Activated T-cell treated with anti-CD3 and anti-CD28 coated beads, Interleukin-2, amount 50 U/mL, for 24 hours (primary cell): ENCODE data around the gene LRMDA.
"Not testable (repeated sequence)": the region's sequence is repeated elsewhere in the genome, so short reads cannot be mapped to it uniquely, and the experiment has no call there.

Experiments used
- DNase-seq: peaks from one replicate; pipeline ENCODE4 v3.0.0-alpha.2; 2020
- H3K27ac Mint-ChIP-seq: 2 replicates; pipeline ENCODE4 v1.8.0; 2020; ENCODE audit warnings: mild to moderate bottlenecking, mixed read lengths
- H3K27me3 Mint-ChIP-seq: 2 replicates; pipeline ENCODE4 v1.8.0; 2020; ENCODE audit warnings: mixed read lengths
- H3K36me3 Mint-ChIP-seq: 2 replicates; pipeline ENCODE4 v1.8.0; 2020; ENCODE audit warnings: low read depth, mixed read lengths
- H3K4me1 Mint-ChIP-seq: 2 replicates; pipeline ENCODE4 v1.8.0; 2020; ENCODE audit warnings: low read depth, mixed read lengths
- H3K4me3 Mint-ChIP-seq: 2 replicates; pipeline ENCODE4 v1.8.0; 2020; ENCODE audit warnings: mild to moderate bottlenecking, moderate library complexity, mixed read lengths
- H3K9me3 Mint-ChIP-seq: 2 replicates; pipeline ENCODE4 v1.8.0; 2020; ENCODE audit warnings: mixed read lengths

The LRMDA gene

DNA sequence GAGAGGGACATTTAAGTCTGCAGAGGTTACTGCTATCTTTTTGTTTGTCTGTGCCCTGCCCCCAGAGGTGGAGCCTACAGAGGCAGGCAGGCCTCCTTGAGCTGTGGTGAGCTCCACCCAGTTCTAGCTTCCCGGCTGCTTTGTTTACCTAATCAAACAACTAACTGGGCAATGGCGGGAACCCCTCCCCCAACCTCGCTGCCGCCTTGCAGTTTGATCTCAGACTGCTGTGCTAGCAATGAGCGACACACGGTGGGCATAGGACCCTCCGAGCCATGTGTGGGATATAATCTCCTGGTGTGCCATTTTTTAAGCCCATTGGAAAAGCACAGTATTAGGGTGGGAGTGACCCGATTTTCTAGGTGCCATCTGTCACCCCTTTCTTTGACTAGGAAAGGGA lies 716.8 kb downstream of the LRMDA start:
- not testable (repeated sequence) for H3K36me3 Mint-ChIP-seq, H3K27ac Mint-ChIP-seq, H3K9me3 Mint-ChIP-seq, H3K27me3 Mint-ChIP-seq, H3K4me1 Mint-ChIP-seq, DNase-seq, H3K4me3 Mint-ChIP-seq

DNA sequence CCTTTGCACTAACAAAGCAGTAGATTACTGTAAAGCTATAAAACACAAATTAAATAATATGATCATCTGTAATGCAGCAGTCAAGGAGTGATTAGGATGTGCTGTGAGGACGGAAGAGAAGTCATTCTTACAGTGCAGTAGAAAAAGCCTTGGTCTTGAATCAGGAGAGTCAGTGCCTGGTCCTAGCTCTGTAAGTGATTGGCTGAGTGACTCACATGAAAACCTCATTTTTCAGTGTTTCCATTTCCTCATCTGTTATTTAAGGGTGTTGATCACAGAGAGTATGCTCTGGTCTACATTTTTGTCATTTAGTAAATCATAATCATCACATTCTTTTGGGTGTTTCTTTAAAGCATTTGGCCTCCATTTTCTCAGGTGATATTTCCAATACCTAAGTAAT lies 717.8 kb downstream of the LRMDA start:
- Mint-ChIP-seq H3K36me3 (no peaks in the 10 kb centered on the region), H3K27ac (no peak overlapping the region), H3K9me3 (peaks cover 11% of the 10 kb centered on the region), H3K4me1 (no peaks in the 10 kb centered on the region), H3K4me3 (no peak overlapping the region), H3K27me3 (no peaks in the 10 kb centered on the region)
- no peak for DNase-seq

DNA sequence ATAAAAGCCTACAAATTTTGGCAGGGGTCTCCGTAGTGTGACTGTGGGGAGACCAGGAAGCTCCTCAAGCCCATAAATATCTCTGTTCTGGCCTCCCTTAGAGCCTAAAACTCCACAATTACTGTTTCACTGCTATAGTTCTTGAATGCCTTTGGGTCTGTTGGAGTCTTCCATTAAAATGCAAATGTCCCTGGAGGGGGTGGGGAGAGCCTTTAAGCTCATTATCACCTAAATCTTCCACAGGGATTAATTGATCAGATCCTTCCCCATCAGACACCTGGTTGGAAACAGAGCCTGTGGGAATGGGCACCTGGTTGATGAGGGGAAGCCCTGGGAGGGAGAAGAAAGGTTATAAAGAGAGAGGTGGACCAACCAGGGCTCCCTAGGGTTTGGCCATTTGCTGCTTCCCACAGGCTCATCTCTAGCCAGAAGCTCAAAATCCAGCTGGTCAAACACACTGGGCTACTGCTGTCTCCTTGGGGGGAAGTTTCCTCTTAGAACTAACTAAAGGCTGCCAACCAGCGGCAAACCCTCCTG lies 718.2 kb downstream of the LRMDA start:
- DNase-seq = no peak
- Mint-ChIP-seq H3K4me1 (no peaks in the 10 kb centered on the region), H3K36me3 (no peaks in the 10 kb centered on the region)

DNA sequence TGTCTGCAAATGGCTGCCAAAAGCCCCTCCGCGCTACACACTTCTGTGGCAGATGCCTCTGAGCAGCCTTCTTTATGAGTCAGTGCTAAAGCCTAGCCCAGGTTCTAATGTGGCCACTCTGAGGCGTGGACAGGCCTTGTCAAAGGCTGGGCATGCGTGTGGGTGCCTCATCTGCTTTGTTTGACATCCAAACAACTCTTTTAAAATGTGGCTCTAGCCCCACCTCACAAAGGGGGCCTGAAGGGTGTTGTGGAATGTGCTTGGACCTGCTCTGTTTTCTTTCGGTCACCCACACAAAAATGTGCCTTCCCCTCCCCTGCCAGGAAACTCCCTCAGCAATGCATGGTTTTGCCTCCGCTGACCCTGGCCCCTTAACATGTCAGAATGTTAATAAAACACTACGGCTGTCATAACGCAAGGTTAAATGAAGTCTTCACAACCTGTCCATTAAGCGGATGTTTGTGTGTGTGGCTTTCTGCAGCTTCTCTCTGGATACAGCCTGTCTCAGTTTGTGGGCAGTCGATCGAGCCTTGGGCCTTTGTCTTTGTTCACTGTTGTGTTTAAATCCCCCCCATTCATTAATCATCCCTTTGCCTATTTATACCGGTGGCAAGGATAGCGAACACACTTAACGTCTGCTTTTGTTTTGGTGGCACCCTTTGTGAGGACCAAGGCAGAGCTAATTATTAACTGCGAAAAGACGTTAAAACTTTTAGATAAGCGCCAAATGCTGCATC lies 718.9 kb downstream of the LRMDA start:
- peaks cover 11% of the 10 kb centered on the region for H3K9me3 Mint-ChIP-seq
- no peaks in the 10 kb centered on the region for H3K4me1 Mint-ChIP-seq
- no peaks in the 10 kb centered on the region for H3K36me3 Mint-ChIP-seq
- peaks cover 4% of the 10 kb centered on the region for H3K27me3 Mint-ChIP-seq
- H3K4me3 Mint-ChIP-seq = no peak overlapping the region
- DNase-seq = no peak
- H3K27ac Mint-ChIP-seq = no peak overlapping the region

More for the DNA sequence above, 718.2 kb downstream of the LRMDA start:
- no peak overlapping the region for H3K4me3 Mint-ChIP-seq
- no peak overlapping the region for H3K27ac Mint-ChIP-seq
- peaks cover 2% of the 10 kb centered on the region for H3K27me3 Mint-ChIP-seq
- peaks cover 11% of the 10 kb centered on the region for H3K9me3 Mint-ChIP-seq

DNA sequence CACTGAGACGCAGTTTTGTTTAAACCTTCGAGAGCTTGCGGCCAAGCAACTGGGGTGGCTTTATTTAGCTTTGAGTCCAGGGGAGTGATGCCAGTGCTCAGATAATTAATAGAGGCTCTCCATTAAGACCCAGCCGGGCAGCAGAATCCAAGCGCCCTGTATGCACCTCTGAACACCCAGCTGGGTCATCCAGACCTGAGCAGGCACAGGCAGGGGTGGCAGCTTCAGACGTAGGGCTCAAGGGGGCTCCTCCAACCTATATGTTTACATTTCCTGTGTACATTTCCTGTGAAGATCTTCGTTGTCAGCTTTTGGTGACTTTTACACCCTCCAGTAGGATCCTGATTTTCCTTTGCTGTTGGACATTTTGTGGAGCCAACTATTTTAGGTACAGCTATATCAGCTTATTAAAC lies 719.5 kb downstream of the LRMDA start:
- peaks cover 11% of the 10 kb centered on the region for H3K9me3 Mint-ChIP-seq
- H3K27me3 Mint-ChIP-seq = peaks cover 4% of the 10 kb centered on the region
- no peaks in the 10 kb centered on the region for H3K36me3 Mint-ChIP-seq
- no peak for DNase-seq
- no peak overlapping the region for H3K4me3 Mint-ChIP-seq
- H3K27ac Mint-ChIP-seq = no peak overlapping the region
- no peaks in the 10 kb centered on the region for H3K4me1 Mint-ChIP-seq

DNA sequence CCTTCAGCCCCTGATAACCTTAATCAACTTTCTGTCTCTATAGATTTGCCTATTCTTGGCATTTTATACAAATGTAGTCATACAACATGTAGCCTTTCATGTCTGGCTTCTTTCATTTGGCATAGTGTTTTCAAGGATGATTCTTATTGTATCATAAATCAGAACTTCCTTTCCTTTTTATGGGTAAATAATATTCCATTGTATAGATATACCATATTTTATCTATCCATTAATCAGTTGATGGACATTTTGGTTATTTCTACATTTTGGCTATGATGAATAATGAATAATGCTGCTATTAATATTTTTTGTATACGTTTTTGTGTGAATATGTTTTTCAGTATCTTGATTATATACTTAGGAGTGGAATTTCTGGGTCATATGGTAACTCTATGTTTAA lies 720.8 kb downstream of the LRMDA start:
- Mint-ChIP-seq H3K36me3 (no peaks in the 10 kb centered on the region), H3K27me3 (peaks cover 4% of the 10 kb centered on the region), H3K27ac (no peak overlapping the region), H3K4me1 (no peaks in the 10 kb centered on the region), H3K9me3 (peaks cover 11% of the 10 kb centered on the region), H3K4me3 (no peak overlapping the region)
- DNase-seq = no peak

DNA sequence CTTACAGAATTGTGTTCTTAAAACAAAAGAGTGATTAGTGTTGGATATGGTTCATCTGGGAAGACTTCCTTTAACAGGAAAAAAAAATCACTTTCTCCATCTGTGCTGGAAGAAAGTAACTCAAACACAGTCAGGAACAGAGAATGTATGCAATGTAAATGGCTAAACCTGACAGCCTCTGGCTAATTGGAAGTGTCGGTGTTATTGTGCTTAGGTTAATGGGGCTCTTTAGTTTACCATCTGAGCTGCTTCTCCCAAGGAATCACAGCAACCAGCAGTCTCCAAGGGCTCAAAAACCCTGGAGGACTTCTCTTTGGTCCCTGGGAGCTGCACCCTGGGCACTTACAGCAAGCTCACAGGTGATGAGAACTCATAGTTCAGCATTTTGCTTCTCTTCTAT lies 724.5 kb downstream of the LRMDA start:
- no peaks in the 10 kb centered on the region for H3K4me1 Mint-ChIP-seq
- H3K27ac Mint-ChIP-seq = no peak overlapping the region
- no peak overlapping the region for H3K4me3 Mint-ChIP-seq
- H3K36me3 Mint-ChIP-seq = no peaks in the 10 kb centered on the region
- H3K9me3 Mint-ChIP-seq = peaks cover 6% of the 10 kb centered on the region
- no peak for DNase-seq
- H3K27me3 Mint-ChIP-seq = peaks cover 4% of the 10 kb centered on the region

DNA sequence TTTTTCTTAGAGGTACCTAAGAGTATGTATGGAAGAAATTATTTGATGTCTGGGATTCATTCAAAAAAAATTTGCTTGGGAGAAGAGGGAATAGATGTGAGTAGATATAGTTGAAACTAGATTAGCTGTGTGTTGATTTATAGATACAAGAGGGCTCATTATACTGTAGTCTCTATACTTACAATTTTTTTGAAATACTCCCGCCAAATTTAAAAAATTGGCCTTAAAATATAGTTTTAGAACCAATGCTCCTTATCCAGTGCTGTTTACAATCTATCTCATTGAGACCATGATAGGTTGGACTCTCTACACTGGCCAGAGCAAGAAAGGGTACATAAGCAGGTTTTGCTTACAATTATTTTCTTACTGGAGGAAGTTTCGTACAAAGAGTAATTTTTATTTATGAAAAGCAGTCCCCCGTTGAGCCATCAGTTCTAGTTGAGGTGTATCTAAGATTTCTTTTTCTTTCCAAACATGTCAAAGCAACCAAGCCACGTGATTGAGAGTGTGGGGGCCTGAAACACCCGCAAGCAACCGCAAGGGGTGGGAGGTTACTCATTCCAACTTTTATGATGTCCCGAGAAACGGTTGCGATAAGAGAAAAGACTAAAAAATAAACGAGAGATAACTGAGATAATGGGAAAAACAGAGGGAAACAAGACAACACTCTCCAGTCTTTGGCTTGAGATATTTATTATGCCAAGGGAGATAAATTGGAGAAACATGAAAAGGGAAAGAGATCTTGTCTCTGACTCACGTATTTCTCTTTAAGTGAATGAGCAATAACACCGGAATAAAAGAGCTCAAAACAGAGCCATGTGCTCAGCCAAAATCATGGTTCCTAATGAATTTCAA lies 729.2 kb downstream of the LRMDA start:
- H3K9me3 Mint-ChIP-seq = peaks cover under 1% of the 10 kb centered on the region
- H3K27me3 Mint-ChIP-seq = no peaks in the 10 kb centered on the region
- H3K27ac Mint-ChIP-seq = no peak overlapping the region
- H3K36me3 Mint-ChIP-seq = no peaks in the 10 kb centered on the region
- H3K4me1 Mint-ChIP-seq = no peaks in the 10 kb centered on the region
- DNase-seq = no peak
- H3K4me3 Mint-ChIP-seq = no peak overlapping the region

DNA sequence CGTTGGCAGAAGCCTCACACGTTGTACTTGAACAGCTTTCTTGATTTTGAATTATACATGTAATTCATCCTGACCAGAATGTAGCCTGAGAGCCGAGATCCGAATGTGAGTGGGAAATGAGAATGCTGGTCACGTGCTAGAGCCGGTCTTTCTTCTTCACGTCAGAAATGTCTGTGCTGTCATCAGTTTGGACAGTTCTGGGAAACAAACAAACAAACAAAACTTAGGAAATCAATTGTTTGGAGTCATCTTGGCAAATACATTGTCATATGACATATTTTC lies 729.8 kb downstream of the LRMDA start:
- H3K4me3 Mint-ChIP-seq = no peak overlapping the region
- H3K27me3 Mint-ChIP-seq = no peaks in the 10 kb centered on the region
- no peaks in the 10 kb centered on the region for H3K4me1 Mint-ChIP-seq
- no peaks in the 10 kb centered on the region for H3K36me3 Mint-ChIP-seq
- peaks cover 4% of the 10 kb centered on the region for H3K9me3 Mint-ChIP-seq
- no peak for DNase-seq
- no peak overlapping the region for H3K27ac Mint-ChIP-seq

DNA sequence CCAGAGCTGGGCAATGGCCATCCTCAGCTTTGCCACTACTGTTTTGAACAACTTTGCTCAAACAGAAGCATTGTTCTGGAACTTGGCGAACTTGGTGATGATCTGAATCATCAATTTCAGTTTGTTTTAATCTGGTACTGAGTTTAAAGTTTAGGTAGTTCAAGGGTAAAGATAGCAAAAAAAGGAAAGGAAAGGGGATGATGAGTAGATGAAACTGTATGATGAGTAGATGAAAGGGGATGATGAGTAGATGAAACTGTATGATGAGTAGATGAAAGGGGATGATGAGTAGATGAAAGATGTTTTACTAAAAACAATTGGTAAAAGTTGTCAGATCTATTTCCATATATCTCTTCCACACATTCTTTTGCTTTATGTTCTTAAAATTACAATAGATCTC lies 737.0 kb downstream of the LRMDA start:
- peak overlapping the region; percentile 63 for H3K27ac Mint-ChIP-seq
- H3K4me1 Mint-ChIP-seq = peaks cover 14% of the 10 kb centered on the region
- H3K27me3 Mint-ChIP-seq = no peaks in the 10 kb centered on the region
- H3K4me3 Mint-ChIP-seq = no peak overlapping the region
- H3K36me3 Mint-ChIP-seq = no peaks in the 10 kb centered on the region
- peaks cover 13% of the 10 kb centered on the region for H3K9me3 Mint-ChIP-seq
- no peak for DNase-seq

DNA sequence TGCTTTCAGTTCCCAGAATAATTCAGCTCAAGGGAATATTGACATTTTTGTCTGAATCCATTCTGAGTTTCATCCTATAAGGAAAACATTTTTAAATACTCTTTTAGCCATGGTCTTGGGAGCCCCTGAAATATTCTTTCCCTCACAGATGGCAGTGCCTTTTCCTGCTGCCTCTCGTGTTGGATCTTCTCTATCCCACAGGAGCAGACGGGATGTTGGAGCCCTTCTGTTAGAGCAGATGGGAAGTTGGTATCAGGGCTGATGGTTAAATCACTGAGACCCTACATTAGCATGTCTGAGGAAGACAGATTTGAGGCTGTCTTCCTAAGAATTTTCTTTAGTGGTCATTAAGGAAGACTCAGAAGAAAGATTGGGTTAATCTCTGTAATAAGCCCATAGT lies 737.8 kb downstream of the LRMDA start:
- no peak overlapping the region for H3K27ac Mint-ChIP-seq
- H3K9me3 Mint-ChIP-seq = peaks cover 13% of the 10 kb centered on the region
- no peaks in the 10 kb centered on the region for H3K36me3 Mint-ChIP-seq
- H3K4me3 Mint-ChIP-seq = no peak overlapping the region
- no peaks in the 10 kb centered on the region for H3K27me3 Mint-ChIP-seq
- no peak for DNase-seq
- H3K4me1 Mint-ChIP-seq = peaks cover 14% of the 10 kb centered on the region

DNA sequence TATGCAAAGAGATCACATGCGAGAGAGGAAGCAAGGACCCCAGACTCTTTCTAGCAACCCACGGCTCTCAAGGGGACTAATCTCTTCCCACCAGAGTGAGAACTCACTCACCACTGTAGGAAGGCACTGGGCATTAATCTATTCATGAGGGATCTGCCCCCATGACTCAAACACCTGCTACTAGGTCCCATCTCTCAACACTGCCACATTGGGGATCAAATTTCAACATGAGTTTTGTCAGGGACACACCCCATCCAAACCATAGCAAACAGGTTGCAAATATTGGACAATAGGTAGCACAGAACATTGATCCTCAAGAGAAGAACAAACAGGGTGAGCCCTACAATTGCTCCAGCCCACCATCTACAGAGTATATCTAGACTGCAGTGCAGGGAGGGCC lies 740.6 kb downstream of the LRMDA start:
- no peaks in the 10 kb centered on the region for H3K36me3 Mint-ChIP-seq
- no peak overlapping the region for H3K27ac Mint-ChIP-seq
- H3K27me3 Mint-ChIP-seq = no peaks in the 10 kb centered on the region
- peaks cover 14% of the 10 kb centered on the region for H3K4me1 Mint-ChIP-seq
- DNase-seq = no peak
- H3K9me3 Mint-ChIP-seq = peaks cover 3% of the 10 kb centered on the region
- H3K4me3 Mint-ChIP-seq = no peak overlapping the region

DNA sequence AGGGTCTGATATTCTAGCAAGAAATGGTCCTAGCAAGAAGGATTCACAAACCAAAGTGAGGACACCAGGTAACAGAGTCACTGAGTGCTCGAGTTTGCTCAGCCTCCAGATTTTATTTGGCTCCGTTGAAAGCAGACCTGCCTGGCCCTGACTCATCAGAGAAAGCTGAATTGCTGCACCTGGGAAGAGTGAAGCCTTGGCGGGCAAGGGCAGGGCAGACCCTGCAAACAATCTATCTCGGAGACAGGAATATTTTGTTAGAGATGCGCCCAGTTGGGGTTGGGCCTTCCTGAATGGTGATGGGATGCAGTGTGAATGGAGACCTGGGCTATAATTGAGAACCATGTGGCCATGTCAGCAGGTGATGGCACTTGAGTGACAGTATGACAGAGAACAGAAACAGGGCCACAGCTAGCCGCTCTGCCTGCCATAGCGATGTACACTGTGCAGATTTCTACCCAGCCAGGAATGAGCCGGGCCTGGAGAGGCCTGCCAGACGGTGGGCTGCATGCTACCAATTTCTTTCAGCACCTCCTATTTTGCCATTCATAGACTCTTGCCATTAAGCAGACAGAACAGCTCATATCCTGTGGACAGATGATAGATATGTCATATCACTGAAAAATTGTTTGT lies 744.2 kb downstream of the LRMDA start:
- no peaks in the 10 kb centered on the region for H3K9me3 Mint-ChIP-seq
- H3K27ac Mint-ChIP-seq = no peak overlapping the region
- no peaks in the 10 kb centered on the region for H3K36me3 Mint-ChIP-seq
- no peak for DNase-seq
- peaks cover 18% of the 10 kb centered on the region for H3K4me1 Mint-ChIP-seq
- H3K4me3 Mint-ChIP-seq = no peak overlapping the region
- no peaks in the 10 kb centered on the region for H3K27me3 Mint-ChIP-seq

DNA sequence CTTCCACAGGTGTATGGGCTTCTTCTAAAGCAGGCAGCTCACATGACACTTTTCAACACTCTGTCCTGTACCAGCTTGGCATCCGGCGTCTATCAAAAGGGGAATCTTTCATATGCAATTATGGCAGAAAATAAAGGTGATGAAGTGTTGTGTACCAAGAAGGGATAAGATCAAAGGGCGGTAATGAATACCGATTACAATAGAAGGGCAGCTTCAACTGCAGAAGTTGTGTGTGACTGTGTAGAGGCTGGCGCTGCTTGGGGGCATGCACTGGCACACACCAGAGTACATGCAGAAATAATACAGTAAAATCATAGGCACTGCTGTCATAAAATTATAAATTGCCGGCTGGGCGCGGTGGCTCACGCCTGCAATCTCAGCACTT lies 744.7 kb downstream of the LRMDA start:
- Mint-ChIP-seq H3K4me3 (no peak overlapping the region), H3K27ac (no peak overlapping the region), H3K27me3 (no peaks in the 10 kb centered on the region), H3K36me3 (no peaks in the 10 kb centered on the region), H3K9me3 (no peaks in the 10 kb centered on the region), H3K4me1 (peaks cover 18% of the 10 kb centered on the region)
- DNase-seq = no peak

DNA sequence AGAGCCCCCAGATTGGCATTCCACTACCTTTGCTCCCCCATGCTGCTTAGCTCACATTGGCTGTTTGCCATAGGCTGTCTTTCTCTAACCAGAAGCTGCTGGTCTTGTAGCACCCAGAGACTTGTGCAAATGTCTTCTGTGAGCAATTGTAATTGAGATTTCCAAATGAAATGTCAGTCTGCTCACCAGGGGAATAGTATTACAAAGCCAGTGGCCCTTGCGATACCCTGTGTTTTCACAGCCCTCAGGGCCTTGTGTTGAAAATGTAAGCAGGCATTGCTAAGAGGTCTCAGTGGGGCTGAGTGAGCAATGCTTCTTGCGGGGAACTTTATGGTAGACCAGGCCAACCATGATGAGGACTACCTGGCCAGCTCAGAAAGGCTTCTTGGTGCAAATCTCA lies 746.5 kb downstream of the LRMDA start:
- no peak for DNase-seq
- Mint-ChIP-seq H3K4me1 (peaks cover 15% of the 10 kb centered on the region), H3K9me3 (no peaks in the 10 kb centered on the region), H3K27me3 (no peaks in the 10 kb centered on the region), H3K36me3 (no peaks in the 10 kb centered on the region), H3K27ac (no peak overlapping the region), H3K4me3 (no peak overlapping the region)
